MM.1S (cell line): ENCODE measurements around the gene REL.

Source experiments
- EZH2 ChIP-seq: fragments of 300-600 bp; sonication (generic); optimal IDR thresholded peaks from 2 replicates; pipeline ENCODE3; 2017; ENCODE audit warnings: low read depth, mild to moderate bottlenecking, antibody characterized with exemption, low read length, mixed read lengths
- TF ChIP-seq, protein P1 (sequence below): fragments of 300-600 bp; sonication (generic); IDR thresholded peaks from 2 replicates; pipeline ENCODE4 v1.5.1; 2016; ENCODE audit warnings: antibody characterized with exemption, low read length, mixed read lengths

DNA sequence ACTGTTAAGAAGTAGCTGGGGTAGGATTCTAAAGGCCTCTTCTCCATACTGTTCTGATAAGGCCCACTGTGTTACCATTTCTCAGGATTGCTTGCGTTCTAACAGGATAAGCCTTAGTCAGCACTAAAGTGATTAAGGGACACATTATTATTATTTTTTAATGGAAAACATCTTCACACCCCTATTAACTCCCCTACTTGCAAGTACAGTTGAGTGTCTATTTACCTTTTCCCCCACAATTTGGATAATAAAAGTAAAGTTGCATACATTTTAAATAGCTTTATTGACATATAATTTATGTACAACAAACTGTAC, 9.0 kb downstream of the REL start:
- TF ChIP-seq, protein P1, sequence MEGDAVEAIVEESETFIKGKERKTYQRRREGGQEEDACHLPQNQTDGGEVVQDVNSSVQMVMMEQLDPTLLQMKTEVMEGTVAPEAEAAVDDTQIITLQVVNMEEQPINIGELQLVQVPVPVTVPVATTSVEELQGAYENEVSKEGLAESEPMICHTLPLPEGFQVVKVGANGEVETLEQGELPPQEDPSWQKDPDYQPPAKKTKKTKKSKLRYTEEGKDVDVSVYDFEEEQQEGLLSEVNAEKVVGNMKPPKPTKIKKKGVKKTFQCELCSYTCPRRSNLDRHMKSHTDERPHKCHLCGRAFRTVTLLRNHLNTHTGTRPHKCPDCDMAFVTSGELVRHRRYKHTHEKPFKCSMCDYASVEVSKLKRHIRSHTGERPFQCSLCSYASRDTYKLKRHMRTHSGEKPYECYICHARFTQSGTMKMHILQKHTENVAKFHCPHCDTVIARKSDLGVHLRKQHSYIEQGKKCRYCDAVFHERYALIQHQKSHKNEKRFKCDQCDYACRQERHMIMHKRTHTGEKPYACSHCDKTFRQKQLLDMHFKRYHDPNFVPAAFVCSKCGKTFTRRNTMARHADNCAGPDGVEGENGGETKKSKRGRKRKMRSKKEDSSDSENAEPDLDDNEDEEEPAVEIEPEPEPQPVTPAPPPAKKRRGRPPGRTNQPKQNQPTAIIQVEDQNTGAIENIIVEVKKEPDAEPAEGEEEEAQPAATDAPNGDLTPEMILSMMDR = no peak
- no peak for TF ChIP-seq EZH2
